Activated T-helper 1 cell treated with anti-CD3 and anti-CD28 coated beads, Interleukin-2, amount 50 U/mL, for 16 hours (primary cell): Measurements from ENCODE around the gene COL4A2.

Experiments
- DNase-seq, 2 donors: peaks; one replicate each; pipeline ENCODE4 v3.0.0-alpha.2; 2020; ENCODE audit warnings: low read depth in 1 of 2, low spot score in 1 of 2

COL4A2 gene

GRCh38 chr13:110414931-110415330 is 107.8 kb downstream of the COL4A2 start:
- DNase-seq, result no peak

- no peak for DNase-seq
These were observed 108.6 kb downstream of the COL4A2 start for GRCh38 chr13:110415669-110416068.

- no peak for DNase-seq
These were observed 109.3 kb downstream of the COL4A2 start for GRCh38 chr13:110416131-110417025.

- DNase-seq, result no peak
These were observed 111.9 kb downstream of the COL4A2 start for GRCh38 chr13:110418944-110419343.

GRCh38 chr13:110419381-110419791 is 112.3 kb downstream of the COL4A2 start:
- DNase-seq, result no peak

GRCh38 chr13:110419946-110420345 is 112.9 kb downstream of the COL4A2 start:
- no peak for DNase-seq

GRCh38 chr13:110420626-110421025 is 113.5 kb downstream of the COL4A2 start:
- no peak for DNase-seq

GRCh38 chr13:110421061-110421460 is 114.0 kb downstream of the COL4A2 start:
- no peak for DNase-seq

- no peak for DNase-seq
These were observed 114.8 kb downstream of the COL4A2 start for GRCh38 chr13:110421696-110422385.

GRCh38 chr13:110422913-110423688 is 116.0 kb downstream of the COL4A2 start:
- no peak for DNase-seq

- DNase-seq, result no peak
These were observed 116.7 kb downstream of the COL4A2 start for GRCh38 chr13:110423689-110424302.

GRCh38 chr13:110424569-110425443 is 117.7 kb downstream of the COL4A2 start:
- DNase-seq, result no peak

- no peak for DNase-seq
These were observed 118.3 kb downstream of the COL4A2 start for GRCh38 chr13:110425444-110425780.

- no peak for DNase-seq
These were observed 119.7 kb downstream of the COL4A2 start for GRCh38 chr13:110426735-110427134.

GRCh38 chr13:110428313-110428712 is 121.2 kb downstream of the COL4A2 start:
- DNase-seq, result no peak

GRCh38 chr13:110430391-110431336 is 123.6 kb downstream of the COL4A2 start:
- DNase-seq, result no peak

- no peak for DNase-seq
These were observed 124.6 kb downstream of the COL4A2 start for GRCh38 chr13:110431425-110432294.

GRCh38 chr13:110432522-110432921 is 125.4 kb downstream of the COL4A2 start:
- DNase-seq, result no peak
